Stimulated activated CD8-positive, alpha-beta memory T cell treated with anti-CD3 and anti-CD28 coated beads, Interleukin-15, amount 100 ng/mL, for 4 hours (primary cell): ENCODE data around the gene MEG3.
"Not testable (repeated sequence)": the region's sequence is repeated elsewhere in the genome, so short reads cannot be mapped to it uniquely, and the experiment has no call there.

Experiments
- DNase-seq, 2 donors: peaks; one replicate each; pipeline ENCODE4 v3.0.0-alpha.2; 2020; ENCODE audit warnings: low read depth in 2 of 2

Gene MEG3

GRCh38 chr14:100815478-100816285 lies 10.2 kb upstream of the MEG3 start:
- no peak for DNase-seq

GRCh38 chr14:100816286-100816949 lies 9.5 kb upstream of the MEG3 start:
- DNase-seq = no peak

DNA sequence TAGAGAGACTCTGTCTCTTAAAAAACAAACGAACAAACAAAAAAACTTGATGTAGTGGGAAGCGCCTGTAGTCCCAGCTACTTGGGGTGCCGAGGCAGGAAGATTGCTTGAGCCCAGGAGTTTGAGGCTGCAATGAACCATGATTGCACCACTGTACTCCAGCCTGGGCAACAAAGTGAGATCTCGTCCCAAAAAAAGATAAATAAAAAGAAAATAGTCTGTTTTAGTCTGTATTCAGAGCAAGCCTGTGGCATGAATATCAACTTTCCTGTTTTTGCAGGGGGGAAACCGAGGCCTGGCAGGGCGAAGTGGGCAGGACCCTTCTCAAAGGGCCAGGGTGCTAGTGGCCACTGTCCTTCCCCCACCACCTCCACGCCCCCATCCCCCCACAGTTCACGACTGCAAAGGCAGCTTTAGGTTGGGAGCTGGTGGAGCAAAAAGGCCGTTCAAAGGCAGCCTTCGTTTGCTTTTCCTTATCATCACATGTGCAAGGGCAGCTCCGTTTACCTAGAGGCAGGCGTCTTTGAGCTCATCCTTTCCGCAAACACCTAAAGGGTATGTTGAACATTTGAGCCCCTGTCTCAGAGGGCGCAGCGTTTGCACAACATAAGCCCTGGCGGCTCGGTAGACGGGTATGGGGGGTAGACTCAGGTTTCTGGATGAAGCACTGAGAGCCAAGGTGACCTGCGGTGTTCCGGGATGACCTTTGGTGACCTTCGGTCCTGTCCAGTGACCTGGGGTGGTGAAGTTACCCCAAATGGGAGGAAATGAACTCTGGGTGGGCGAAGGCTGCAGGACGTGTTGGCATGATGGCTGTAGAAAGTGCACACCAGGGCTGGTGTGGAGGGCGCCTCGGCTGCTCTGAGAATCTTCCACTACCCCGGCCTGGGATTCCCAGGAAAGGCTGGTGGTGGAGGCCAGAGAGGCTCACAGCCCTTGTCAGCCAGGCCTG lies 8.7 kb upstream of the MEG3 start:
- no peak for DNase-seq

DNA sequence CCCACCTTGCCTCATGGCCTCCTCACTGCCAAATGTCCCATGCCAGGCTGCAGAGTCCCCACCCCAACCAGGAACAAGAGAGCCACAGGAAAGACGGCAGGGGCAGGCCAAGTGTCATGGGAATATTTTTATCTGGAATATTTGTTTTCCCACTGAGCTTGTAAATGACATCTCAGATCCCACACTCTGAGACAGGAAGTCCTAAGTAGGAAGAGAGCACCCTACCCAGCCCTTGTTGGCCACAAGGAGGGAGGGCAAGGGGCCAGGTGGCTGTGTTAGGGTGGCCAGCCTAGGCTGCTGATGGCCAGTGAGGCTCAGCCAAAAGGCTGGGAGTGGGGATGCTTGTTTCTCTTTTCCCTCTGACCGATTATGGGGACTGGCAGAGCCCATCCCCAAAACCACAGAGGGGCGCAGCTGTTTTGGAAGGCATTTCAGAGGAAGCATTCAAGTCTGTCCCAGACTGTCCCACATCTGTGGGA lies 7.7 kb upstream of the MEG3 start:
- no peak for DNase-seq

DNA sequence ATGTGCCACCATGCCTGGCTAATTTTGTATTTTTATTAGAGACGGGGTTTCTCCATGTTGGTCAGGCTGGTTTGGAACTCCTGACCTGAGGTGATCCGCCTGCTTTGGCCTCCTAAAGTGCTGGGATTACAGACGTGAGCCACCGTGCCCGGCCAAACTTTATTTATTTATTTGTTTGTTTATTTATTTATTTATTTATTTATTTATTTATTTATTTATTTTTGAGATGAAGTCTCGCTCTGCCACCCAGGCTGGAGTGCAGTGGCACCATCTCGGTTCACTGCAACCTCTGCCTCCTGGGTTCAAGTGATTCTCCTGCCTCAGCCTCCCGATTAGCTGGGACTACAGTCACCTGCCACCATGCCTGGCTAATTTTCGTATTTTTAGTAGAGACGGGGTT lies 7.0 kb upstream of the MEG3 start:
- DNase-seq = not testable (repeated sequence)

- no peak for DNase-seq
These were observed 6.5 kb upstream of the MEG3 start for GRCh38 chr14:100819453-100819828.

- DNase-seq = no peak
These were observed 6.0 kb upstream of the MEG3 start for GRCh38 chr14:100819829-100820475.

DNA sequence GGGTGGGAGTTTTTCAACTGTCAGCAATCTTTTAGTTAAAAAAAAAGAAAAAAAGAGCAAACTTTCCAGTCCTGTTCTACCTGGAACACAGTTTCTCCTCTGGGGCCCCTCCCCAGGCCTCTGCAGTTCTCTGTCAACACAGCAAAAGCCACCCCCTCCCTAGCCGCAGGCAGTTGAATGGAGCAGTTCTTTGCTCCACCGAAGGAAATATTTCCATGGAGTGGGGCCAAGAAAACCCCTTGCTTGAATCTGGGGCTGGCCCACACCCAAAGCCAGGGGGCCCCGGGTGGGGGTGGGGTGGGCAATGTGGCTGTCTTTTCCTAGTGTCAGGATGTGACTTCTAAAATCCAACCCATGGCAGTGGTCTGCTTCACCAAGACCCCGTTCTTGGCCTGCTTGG lies 5.0 kb upstream of the MEG3 start:
- DNase-seq = no peak

DNA sequence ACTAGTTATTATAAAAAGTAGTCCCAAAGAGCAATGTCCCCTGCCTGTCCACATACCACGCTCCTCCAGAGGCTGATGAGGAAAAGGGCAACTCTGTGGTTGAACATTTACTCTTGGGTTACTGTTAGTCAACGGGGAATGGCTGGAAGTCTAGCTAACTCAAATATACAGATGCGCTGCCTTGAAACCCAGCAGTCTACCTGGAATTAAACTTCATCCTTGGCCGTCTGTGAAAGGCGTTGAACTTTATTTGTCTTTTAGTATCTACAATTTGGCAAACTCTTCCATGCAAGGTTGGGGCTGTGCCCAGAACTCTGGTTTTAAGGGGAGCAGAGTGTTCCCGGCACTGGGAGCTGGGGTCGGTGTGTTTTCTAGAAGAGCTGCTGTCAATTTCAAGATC lies 3.9 kb upstream of the MEG3 start:
- DNase-seq = no peak

GRCh38 chr14:100822532-100823296 lies 3.2 kb upstream of the MEG3 start:
- DNase-seq = no peak

DNA sequence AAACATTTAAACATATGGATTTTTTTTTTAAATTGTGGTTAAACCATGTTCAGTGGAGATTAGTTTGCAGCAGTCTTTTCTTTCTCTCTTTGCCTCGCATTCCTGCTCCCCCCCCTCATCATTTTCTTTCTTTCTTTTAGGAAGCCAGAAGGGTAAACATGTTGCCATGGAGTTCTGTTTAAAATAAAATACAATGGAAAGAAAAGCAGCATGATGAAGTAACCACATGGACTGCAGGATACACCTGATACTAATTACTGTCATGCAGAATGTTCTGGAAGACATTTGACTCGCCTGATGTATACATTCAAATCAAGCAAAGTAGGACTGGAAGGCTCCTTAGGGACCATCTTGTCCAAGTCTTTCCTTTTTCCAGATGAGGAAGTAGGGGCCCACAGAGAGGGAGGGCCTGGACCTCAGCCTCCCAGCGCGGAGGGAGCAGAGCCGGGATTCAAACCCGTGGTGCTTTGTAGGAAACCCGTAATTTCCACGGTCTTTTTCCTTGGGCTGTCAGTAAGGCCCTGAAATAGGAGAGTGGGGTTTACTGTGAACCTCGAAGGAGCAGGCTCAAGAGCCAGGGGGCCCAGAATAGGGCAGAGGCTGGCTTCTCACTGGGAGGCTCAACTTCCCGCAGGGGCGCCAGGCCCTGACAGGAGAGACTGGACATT lies 2.4 kb upstream of the MEG3 start:
- no peak for DNase-seq

DNA sequence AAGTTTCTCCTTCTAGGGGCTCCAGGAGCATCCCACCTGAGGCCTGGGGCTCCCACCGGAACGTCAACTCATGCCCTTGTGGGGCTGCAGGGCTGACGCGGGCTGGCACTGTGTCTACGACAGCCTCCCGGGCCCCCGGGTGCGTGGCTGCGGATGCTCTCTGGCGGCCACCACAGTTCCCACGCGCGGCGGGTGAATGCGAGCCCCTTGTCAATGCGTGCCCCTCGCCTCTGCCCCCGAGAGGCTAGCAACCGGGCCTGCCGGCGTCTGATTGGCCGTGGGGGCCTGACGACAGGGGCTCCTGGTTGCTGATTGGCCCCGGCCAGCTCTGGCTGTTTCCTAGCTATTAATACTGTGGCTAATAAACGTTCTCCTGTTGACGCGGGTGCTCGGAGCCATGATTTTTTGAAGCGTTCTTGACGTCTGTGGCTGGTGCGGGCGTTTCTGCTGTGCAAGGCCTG lies 1.8 kb upstream of the MEG3 start:
- DNase-seq = no peak

DNA sequence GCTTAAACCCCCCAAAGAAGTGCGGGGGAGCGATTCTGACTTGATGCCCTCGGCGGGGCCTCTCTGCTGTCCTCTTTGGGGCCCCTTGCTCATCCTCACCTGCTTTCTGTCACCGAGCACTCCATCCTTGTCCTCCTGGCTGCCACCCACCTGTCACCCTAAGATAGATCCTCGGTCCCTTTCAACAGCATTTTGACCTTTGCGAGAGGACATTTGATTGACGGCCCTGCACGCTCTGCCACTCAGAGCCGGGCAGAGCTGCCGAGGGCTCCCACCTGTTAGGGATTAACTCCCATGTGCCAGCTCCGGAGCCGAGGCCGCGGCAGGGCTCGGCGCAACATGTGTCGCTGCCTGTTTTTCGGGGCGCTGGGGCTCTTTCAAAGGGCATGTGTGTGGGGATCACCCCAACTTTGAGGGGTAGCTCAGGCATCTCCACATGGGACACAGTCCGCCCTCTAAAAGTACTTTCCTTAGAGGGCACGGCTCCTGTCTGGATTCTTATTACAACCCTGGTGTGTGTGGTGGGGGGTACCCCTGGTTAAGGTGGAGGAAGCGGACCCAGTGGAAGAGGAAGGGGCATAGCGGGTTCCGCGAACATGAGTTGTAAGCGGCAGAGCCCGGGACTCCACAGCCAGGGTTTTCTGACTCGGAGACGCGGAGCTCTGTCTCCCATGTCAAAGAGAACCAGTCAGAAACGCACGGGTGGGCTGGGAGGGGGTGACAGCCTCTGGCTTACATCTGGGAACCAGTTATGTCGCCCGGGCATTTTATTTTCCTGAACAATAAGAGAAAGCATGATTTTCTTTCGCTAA lies 811 bp upstream of the MEG3 start:
- no peak for DNase-seq

- DNase-seq = no peak
These were observed 628 bp downstream of the MEG3 start for GRCh38 chr14:100826391-100827100.

DNA sequence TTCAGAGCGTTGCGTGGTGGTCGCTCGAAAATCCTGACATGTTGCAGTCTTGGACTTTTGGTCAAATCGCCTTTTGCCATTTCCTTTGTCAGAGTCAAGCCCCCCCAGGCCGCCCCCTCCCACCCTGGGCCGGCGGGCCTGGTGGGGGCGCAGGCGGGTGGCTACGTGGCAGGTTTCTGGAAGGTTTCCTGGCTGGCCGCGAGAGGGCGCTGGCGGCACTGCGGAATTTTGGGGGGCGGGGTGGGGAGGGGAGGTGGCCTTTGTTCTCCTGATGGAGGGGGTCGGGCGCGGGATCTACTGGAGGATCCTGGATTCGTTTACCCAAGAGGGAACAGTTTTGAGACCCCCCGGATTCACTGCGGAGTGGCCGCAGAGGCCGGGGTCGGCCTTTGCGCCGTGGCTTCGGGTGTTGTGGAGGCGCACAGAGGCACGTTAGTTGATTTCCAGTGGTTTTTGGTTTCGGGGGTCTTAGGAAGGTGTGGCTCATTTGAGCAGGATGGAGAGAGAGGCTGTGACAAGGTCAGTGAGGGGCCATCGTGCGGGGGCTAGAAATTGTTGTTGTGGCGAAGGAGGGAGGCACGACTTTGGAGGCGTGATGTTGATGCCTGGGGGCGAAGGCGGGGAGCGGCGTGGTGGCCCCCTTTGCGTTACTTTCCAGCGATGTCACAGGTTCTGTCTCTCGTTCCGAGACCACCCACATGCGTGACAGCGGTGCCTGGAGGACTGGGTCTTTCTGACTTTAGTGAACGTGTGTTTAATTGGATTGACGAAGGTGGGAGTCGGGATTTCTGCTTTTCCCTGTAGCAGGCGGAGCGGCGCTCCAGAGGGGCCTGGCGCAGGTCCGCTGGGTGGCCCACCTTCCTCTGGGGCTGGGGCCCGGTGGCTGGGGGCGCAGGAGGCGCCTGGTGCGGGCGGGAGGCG lies 1.4 kb downstream of the MEG3 start:
- no peak for DNase-seq

- no peak for DNase-seq
These were observed 2.3 kb downstream of the MEG3 start for GRCh38 chr14:100828031-100828769.

- no peak for DNase-seq
These were observed 4.8 kb downstream of the MEG3 start for GRCh38 chr14:100830681-100831080.
